Hematopoietic multipotent progenitor cell treated with erythropoietin and hydrocortisone succinate and interleukin-3 and kit ligand, for 8 days (in vitro differentiated cells): ENCODE measurements around the gene MYEOV.

Experiments
- DNase-seq: peaks from one replicate; pipeline ENCODE4 v3.0.0-alpha.2; 2015

Gene MYEOV

DNA sequence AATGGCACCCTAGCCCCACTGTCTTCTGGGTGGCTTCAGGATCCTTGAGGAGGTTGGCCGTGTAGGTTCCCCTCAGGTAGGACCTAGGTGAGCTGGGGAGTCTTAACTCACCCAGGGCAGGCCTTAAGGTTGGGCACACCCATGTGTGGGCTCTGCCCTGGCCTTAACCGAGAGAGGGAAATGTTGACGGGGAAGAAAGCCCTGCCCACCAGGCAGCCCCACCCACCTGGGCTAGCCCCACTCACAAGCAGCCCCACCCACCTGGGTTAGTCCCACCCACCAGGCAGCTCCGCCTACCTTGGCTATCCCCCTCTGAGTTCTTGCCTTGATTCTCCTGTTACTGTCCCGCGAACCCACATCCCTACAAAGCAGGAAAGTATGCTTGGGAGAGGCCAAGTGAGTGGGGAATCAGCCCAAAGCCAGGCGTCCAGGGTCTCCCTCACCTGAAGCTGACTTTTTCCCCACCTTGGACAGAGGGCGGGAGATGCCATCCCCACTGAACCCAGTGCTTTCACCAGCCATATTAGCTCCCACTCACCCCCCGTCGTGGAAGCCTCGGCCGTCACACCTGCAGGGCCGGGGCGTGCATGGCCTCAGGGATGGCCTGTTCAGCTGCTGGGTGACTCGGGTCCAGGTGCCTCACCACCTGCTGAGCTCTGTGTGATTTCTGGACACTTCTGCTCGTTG lies at the start of gene MYEOV:
TSS of gene MYEOV (plus strand) at position 337 of the 687 bp plus-strand sequence. CDS start 1,200 bp downstream, outside the sequence.
- peak; percentile 86 for DNase-seq

DNA sequence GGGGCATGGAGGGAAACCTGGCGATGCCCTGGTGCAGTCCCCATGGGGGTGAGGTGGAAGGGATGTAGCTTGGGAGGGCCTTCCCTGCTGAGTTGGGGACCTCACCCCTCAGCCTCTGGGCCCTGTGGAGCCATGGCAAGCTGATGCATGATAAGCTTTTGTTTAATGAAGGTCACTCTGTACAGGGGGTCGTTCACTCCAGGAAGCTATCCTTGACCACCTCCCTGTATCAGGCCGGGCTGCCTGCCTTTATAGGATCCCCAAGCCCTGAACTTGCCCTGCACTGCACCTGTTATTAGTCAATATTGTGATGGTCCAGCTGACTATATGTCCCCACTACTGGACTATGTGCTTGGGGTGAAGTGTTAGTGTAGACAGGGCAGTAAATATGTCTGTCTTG lies 49.7 kb upstream of the MYEOV start:
- DNase-seq = no peak

DNA sequence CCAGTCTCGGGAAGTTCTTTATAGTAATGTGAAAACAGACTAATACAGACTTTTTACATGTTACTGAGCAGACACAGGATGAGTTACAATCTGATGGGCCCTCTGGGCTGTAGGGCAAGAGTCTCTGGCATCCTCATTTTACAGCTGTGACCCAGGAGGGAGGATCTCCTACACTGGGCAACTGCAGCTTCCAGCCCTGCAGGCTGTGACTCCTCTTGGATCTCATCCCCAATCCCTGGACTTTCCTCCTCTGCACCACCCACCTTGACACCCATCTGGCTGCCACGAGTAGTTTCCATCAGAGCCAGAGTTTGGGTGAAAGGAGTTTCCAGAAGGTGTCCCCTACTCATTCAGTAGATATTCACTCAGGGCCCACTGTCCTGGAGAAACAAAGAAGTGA lies 48.9 kb upstream of the MYEOV start:
- DNase-seq = no peak

DNA sequence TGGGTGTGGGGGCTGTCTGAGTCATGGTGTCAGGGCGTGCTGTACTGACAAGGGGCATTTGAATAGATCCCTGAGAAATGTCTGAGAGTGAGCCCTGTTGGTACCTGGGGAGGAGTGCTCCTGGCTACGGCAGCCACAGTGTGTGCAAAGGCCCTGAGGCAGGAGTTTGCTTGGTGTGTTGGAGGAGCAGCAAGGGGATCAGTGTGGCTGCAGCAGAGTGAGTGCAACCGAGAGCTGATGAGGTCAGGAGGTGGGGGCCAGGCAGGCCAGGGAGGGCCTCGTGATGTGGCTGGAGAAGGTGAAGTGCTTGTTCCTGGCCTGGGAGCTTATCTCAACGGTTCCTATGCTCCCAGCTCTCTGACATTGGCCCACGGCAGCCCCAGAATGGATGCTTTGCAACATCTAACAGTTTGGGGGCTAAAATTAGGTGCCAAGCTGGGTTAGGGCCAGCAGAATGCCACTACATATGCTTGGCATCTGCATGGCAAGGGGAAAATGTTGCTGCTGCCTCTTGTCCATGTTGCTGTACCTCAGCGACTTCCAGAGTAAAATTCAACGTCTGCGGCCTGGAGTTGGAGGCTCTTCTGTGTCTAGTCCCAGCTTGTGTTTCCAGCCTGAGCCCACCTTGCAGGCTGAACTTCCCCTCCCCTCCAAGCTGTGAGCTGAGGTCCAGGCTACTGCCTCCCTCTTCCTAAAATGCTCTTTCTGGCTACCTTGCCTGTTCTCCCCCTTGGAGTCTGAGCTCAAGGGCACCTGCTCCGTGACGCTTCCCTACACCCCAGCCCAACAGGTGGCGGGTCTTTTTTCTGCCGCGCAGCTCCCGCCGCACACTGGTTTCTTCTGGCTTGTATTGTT lies 48.2 kb upstream of the MYEOV start:
- no peak for DNase-seq

DNA sequence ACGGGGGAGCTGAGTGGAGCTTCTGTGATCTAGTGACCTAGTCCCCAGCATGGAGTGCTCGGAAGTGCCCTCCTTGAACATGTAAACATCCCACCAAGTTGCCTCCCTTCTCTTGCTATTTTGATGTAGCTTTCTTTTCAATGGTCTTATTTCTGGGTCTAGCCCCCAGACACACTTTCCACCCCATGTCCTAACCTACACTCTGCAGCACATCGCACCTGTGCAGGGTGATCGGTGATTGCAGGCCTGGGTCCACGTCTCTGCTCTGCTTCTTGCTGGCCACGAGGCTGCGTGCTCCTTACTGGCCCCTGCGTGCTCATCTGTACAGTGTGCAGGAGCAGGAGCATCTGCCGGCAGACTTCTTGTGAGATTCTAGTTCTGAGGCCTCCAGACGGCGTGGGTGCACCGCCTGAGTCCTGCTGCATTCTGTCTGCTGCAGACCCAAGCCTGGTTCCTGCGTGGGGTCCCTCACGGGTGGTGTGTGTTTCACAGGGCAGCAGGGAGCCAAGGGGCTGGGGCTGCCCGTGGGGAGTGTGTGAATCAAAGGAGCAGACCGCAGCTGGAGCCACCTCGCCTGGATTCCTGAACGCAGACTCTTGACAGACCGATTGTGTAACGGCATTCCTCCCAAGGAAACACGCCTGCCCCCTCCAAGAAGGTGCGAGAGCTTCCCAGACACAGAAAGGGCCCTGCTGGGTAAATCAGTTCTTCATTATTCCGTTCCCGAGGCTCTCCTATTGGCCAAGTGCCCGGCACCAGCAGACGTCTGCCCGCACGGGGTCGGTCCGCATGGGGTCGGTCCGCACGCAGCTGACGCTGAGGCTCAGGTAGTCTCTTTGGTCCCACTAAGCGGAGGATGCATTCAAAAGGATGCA lies 44.4 kb upstream of the MYEOV start:
- no peak for DNase-seq

DNA sequence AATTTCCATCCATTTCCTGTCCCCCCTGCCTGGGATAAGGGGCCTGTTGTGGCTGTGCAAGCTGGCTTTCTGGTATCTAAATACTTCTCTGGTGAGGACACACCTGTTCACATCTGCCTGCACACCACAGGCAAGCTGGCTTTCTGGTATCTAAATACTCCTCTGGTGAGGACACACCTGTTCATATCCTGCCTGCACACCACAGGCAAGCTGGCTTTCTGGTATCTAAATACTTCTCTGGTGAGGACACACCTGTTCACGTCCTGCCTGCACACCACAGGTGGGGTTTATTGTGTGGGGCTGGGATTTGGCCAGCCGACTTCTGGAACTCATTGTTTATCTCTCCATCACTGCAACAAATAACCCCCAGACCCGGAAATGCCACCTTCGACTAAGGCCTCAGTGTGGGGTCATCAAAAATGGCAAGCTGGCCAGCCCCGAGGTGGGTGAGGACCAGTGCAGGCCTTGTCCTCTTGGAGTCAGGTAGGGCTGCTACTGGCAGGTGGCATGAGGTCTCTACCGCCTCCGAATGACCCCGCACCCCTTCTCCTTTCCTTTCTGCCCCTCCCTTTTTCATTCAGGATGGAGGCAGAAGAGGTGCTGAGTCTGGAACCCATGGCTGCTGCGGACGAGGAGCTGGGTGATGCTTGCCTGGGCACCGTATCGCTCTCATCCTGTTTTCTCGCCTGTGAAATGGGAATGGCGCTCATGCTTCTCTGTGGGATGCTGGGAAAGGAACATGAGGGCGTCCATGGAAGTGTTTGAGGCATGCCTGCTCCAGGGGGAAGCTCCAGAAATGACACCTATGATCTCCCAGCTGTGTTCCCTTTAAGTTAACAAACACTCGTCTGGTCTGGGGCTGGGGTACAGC lies 43.5 kb upstream of the MYEOV start:
- no peak for DNase-seq

DNA sequence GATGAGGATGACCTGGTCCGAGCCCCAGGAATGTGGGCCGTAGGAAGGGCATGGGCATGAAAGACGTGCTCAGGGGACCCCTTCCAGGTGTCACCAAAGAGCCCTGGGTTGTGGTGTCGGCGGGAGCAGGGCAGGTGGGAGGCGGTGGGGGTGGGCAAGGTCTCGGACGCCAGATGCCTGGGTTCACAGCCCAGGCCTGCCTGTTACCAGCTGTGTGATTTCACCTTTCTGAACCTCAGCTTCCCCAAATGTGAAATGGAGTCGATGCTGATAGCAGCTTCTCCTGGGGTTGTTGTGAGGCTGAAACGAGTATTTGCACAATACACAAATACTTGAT lies 42.9 kb upstream of the MYEOV start:
- no peak for DNase-seq

DNA sequence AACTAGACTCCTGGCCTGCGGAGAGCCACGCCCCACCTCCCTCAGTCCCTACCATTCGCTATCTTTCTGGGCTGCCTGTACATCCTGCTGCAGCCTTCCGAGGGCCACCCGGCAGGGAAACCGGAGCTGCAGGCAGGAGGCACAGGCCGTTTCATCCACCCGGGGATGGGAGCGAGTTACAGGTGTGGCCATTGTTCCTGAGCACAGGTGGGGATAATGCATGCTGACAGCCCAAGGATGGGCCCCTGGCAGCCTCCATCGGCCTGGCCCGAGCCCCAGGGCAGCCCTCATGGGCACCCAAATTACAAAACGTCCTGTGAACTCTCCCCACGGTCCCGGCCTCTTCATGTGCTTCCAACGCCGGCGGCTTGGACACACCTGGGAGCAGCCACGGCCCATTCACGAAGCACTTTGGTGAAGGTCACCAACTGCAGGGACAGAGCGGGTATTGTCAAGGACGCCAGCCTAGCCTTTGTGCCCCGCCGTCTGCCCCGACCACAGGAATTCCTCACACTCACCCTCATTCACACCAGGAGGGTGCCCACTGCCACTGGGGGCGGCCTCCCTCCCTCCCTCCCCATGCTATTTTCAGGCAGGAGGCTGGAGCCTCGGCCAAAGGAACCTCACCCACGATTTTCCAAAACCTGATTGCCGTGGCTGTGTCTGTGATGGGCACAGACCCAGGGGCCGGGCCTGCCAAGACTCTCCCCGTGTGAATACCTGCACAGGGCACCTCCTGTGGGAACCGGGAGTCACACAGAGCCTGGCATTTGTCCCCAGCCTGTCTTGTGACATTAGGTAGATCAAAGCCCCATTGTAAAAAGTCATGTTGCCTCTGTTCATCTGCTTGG lies 42.1 kb upstream of the MYEOV start:
- DNase-seq = no peak

DNA sequence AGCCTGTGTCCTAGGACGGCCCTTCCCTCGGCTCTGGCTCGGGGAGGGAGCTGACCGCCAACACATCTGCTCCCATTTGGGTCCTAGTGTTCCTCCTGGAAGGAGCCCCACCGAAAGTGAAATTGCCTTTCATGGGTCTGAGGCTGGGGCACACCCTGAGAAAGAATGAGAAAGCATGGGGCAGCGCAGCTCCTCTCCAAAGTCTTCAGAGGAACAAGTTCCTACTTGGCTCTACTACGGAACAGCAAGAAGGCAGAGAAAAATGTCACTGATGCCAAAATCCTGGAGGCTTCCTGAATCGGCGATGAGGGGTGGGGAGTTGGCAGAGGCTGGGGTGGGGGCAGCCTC lies 41.5 kb upstream of the MYEOV start:
- no peak for DNase-seq

DNA sequence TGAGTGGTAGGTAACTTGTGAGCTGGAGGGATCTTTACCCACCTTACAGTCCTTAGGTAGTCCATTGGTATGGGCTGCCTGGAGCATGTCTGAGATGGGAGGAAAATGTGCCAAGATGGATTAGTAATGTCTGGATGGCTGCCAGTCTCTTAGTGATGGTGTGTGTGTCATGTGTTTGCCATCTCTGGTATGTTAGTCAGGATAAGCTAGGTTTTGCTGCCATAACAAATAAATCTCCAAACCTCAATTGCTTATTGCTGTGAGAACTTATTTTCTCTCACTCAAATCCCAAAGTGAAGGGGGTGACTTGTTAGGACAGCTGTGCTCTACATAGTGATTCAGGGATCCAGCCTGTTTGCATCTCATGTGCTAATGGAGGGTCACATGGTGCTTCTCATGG lies 40.9 kb upstream of the MYEOV start:
- peak; percentile 3 for DNase-seq

DNA sequence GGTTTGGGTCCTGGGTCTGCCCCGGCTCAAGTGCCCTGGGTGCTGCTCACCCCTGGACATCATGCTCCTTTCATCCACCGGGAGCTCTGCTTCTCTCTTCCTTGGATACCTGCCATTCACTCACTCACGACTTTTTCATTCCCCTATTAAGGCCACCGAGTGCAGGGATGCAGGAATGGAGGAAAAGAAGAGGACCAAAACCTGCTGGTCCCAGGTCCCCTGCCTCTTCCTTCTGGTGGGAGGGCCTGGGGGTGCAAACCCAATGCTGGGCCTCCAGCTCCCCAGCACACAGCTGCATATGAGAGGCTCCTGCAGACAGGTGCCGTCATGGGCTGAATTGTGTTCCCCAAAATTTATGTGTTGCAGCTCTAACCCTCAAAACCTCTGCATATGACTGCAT lies 36.8 kb upstream of the MYEOV start:
- DNase-seq = no peak

DNA sequence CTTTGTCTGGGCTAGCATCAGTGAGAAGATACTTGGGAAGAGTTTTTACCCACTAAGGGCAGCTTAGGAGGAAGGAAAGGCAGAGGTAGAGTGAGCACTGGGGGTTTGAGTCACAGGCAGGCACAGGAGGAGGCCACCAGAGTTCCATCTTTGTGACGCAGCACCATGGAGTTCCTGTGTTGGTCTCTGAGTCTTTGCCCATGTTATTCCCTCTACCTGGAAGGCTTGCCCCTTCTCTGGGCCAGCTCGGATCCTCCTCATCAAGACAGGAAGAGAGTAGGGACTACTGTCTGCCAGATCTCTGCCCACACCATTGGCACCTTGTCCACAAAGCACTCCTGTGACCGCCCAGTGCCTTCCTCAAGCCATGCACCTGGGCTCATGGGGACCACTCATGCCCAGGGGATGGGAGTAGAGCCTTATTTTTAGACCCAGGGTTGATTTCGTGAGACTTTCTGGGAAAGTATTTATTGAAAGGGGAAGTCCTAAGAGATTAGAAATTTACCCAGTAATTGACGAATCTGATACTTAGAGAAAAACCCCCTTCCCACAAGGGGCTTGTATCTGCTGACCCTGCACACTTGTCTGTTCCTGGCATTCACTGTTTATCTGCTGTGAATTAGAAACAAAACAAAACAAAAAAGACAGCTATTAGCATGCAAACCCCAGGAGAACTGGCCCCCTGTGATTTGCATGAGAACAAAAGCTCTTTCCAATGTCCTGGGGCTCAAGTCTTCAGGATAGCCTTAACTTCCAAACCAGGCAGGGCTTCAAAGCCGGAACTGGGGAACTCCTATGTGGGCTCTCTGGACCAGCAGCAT lies 35.9 kb upstream of the MYEOV start:
- no peak for DNase-seq

DNA sequence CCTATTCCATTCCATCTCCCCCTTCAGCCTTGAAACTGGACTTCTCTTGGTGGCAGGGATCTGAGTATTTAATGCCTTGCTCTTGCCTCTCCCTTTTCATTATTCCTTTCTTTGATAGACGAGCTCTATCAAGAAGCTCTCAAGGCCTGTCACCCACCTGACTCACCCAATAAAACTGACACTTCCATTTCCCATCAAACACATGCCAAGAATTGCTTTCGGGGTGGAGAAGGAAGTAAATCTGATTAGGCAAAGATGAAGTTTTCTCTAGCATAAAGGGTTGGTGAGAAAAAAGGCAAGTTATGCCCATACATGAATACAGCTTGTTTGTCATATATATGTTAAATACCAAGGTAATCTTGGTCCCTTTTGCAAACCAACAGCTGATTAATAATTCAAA lies 34.9 kb upstream of the MYEOV start:
- DNase-seq = no peak

DNA sequence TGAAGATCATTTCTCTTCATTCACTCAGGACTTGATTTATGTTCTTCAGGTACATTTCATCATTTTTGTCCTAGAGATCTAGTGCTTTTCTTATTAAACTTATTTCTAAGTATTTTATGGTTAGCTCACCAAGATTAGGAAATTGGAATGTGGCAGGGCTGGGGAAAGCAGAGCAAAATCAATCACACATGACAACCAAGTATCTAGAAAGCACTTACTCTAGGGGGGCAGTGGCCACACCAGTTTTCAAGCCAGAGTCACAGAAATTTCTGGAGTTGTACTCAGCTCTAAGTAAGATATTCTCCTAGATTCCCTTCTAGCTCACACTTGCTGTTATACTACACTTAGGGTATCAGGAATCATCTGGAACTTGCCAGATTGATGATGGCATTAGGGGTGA lies 33.3 kb upstream of the MYEOV start:
- no peak for DNase-seq

DNA sequence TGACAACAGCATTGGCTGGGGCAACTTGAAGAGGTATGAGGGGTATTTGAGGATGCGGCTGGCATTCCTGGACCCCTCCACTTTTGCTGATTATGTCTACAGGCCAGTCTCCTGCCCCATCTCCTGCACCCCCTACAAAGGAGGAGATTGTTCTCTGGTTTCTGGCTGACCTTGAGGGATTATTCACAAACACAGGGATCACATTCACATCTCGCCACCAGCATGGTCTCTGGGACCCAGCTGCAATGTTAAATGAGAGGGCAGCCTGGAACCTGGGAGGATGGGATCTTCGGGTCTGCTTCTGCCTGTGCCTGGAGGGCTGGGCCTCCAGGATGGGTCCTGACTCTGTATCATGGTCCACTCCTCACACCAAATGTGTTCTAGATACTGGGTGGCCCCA lies 32.8 kb upstream of the MYEOV start:
- no peak for DNase-seq

DNA sequence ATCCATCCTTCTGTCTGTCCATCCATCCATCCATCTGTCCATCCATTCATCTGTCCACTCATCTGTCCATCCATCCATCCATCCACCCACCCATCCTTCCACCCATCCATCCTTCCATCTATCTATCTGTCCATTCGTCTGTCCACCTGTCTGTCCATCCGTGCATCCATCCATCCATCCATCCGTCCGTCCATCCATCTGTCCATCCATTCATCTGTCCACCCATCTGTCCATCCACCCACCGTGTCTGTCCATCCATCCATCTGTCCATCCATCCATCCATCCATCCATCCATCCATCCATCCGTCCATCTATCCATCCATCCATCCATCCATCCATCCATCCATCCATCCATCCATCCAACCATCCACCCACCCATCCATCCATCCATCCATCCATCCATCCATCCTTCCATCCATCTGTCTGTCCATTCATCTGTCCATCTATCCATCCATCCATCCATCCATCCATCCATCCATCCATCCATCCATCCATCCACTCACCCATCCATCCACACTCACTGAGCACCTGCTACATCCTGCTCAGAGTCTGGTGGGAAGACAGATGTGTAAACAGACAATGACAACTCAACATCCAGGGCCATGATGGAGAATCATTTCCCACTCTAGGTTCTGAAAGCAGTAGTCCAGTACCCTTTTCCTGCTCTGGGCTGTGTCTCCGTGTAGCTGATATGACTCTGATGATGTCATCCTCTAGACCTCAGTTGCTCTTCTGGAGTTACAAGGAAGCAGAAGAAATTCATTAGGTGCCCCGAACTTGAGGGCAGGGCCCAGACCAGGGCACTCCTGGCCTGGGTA lies 30.8 kb upstream of the MYEOV start:
- DNase-seq = no peak

DNA sequence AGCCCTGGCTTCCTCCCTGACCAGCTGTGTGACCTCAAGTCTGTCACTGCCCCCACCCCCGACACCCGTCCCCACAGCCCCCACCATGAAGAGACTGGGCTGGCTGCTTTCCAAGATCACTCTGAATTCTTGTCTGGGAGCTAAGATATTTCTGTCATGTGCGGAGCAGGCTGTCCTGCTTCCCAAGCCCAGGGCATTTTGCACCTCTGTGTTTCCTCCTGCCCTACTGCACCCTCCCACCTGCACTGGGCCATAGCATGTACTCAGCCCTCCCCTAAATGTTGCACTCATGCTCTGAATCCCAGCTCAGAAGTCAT lies 30.3 kb upstream of the MYEOV start:
- no peak for DNase-seq

DNA sequence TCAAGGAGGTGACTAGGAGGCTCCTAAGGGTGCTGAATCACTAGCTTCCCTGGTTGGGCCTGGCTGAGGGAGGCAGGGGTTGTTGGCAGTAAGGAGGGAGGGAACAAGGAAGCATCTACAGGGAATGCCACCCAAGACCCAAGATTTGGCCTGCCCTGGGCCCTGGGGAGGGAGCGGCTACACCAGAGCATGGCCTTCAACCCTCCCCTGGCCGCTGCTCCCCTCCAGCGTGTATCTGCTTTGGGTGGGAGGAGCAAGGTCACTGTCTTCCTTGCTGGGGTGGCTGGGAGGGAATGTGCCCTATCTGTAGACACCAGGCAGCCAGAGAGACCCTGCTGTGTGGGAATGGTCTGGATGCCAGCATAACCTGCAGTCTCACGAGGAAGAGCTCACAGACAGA lies 29.5 kb upstream of the MYEOV start:
- no peak for DNase-seq

DNA sequence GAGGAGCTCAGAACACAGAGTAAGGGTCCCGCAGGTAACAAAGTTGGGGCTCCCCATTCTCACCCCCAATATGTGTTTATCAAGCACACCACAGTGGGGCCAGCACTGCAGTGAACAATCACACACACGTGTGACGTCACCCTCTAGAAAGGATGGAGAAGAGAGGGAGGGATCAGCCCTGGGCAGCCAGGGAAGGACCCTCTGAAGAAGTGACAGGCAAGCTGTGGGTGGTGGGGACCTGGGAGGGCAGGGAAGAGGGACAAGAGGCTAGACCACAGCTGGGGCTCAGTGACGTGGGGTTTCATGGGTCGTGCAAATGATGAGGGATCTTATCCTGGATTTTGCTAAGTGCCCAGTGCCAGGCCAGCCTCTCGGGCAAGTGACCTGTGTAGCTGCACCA lies 28.7 kb upstream of the MYEOV start:
- DNase-seq = no peak

DNA sequence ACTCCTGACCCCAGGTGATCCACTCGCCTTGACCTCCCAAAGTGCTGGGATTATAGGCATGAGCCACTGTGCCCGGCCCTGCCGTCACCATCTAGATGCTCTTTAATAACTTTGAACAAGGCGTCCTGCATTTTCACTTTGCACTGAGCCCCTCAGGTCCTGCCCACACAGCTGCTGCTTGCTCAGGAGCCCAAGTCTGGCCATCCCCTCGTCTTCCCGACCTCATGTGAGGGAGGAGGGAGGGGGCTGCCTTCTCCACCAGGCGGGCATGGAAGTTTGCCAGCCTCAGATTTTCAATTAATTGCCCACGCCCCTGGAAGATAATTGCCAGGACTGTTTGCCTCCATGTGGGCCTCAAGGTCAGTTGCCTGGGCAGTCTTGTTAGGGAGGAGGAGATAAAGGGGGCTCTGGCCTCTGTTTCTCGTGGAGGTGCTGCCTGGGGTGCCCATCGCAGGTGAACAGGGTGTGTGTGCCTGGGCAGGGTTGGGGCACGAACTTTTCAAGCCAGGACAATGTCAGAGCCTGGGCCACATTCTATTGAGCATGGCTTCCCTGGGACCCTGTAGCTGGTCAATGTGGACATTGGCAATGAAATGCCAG lies 27.9 kb upstream of the MYEOV start:
- DNase-seq = no peak
